ENCODE data around the gene PAQR4. TPM values are rescaled to one million over a fixed set of nuclear protein-coding genes. Genes with fewer than 3 reads are reported as not detected.

The PAQR4 gene
- total RNA-seq, 2 experiments from 2014 or later, result 25.8 to 28.2 TPM

GRCh38 chr16:3014971-3015370 lies 45.8 kb downstream of the PAQR4 start:
- H3K36me3 Mint-ChIP-seq (ENCODE audit: low read depth), result no peaks in the 10 kb centered on the region
- H3K4me3 Mint-ChIP-seq, result no peak overlapping the region
- peaks cover 4% of the 10 kb centered on the region for H3K27me3 Mint-ChIP-seq (ENCODE audit: low read depth)
- DNase-seq, result no peak
- CTCF ChIA-PET, result no interaction called here
- no peak overlapping the region for H3K27ac Mint-ChIP-seq
- intact Hi-C loops (cut with micrococcal nuclease), result no loop called here
- no peaks in the 10 kb centered on the region for H3K9me3 Mint-ChIP-seq
- H3K4me1 Mint-ChIP-seq (ENCODE audit: low read depth), result peaks cover 16% of the 10 kb centered on the region

GRCh38 chr16:3015865-3016521 lies 46.8 kb downstream of the PAQR4 start:
- no peaks in the 10 kb centered on the region for H3K36me3 Mint-ChIP-seq (ENCODE audit: low read depth)
- H3K27ac Mint-ChIP-seq, result no peak overlapping the region
- peaks cover 5% of the 10 kb centered on the region for H3K27me3 Mint-ChIP-seq (ENCODE audit: low read depth)
- DNase-seq, result no peak
- H3K4me3 Mint-ChIP-seq, result no peak overlapping the region
- H3K4me1 Mint-ChIP-seq (ENCODE audit: low read depth), result peaks cover 22% of the 10 kb centered on the region
- no peaks in the 10 kb centered on the region for H3K9me3 Mint-ChIP-seq
- CTCF ChIA-PET, result no interaction called here
- intact Hi-C loops (cut with micrococcal nuclease), result no loop called here

GRCh38 chr16:3017344-3017743 lies 48.2 kb downstream of the PAQR4 start:
- Mint-ChIP-seq H3K9me3 (no peaks in the 10 kb centered on the region), H3K4me1 (ENCODE audit: low read depth) (peaks cover 31% of the 10 kb centered on the region), H3K4me3 (no peak overlapping the region), H3K36me3 (ENCODE audit: low read depth) (no peaks in the 10 kb centered on the region), H3K27ac (no peak overlapping the region), H3K27me3 (ENCODE audit: low read depth) (peaks cover 5% of the 10 kb centered on the region)
- DNase-seq, result no peak
- CTCF ChIA-PET, result no interaction called here
- intact Hi-C loops (cut with micrococcal nuclease), result no loop called here

- Mint-ChIP-seq H3K36me3 (ENCODE audit: low read depth) (no peaks in the 10 kb centered on the region), H3K27ac (no peak within 1 kb of the TSS), H3K9me3 (no peaks in the 10 kb centered on the region), H3K4me1 (ENCODE audit: low read depth) (peaks cover 36% of the 10 kb centered on the region), H3K4me3 (no peak within 1 kb of the TSS), H3K27me3 (ENCODE audit: low read depth) (peaks cover 5% of the 10 kb centered on the region)
- intact Hi-C loops (cut with micrococcal nuclease), result no loop called here
- CTCF ChIA-PET, result interaction anchor here (1.0 to 17.7 kb wide), 3 partner anchors 10 to 14 kb away, joined by 4 to 310 read pairs (median 67); partner anchors contain the start of gene CLDN9
- DNase-seq, result peak; percentile 58
Measured at GRCh38 chr16:3017794-3018506, 48.8 kb downstream of the PAQR4 start, which contains the start of gene CLDN6. Gene CLDN6 (minus strand): TSS chr16:3018183. CDS start chr16:3016021, 2,162 bp downstream.

GRCh38 chr16:3019594-3020246 lies 50.6 kb downstream of the PAQR4 start:
- intact Hi-C loops (cut with micrococcal nuclease), result loop anchor here (2.0 to 5.0 kb wide), 7 partner anchors 15 to 972 kb away; partner anchors contain the start of genes CLUAP1, NTHL1, SRRM2 and TSC2
- peaks cover 44% of the 10 kb centered on the region for H3K4me1 Mint-ChIP-seq (ENCODE audit: low read depth)

GRCh38 chr16:3020247-3020603 lies 51.1 kb downstream of the PAQR4 start, which contains the start of gene TNFRSF12A:
Gene TNFRSF12A (plus strand): TSS chr16:3020368. CDS start chr16:3020398, 30 bp downstream.
- Mint-ChIP-seq H3K4me1 (ENCODE audit: low read depth) (peaks cover 47% of the 10 kb centered on the region), H3K36me3 (ENCODE audit: low read depth) (peaks cover 2% of the 10 kb centered on the region), H3K4me3 (peak within 1 kb of the TSS; percentile 95), H3K9me3 (no peaks in the 10 kb centered on the region), H3K27ac (peak within 1 kb of the TSS; percentile 98), H3K27me3 (ENCODE audit: low read depth) (peaks cover 5% of the 10 kb centered on the region)
- intact Hi-C loops (cut with micrococcal nuclease), result loop anchor here (2.0 to 5.0 kb wide), 7 partner anchors 15 to 973 kb away; partner anchors contain the start of genes CLUAP1, NTHL1, SRRM2 and TSC2
- CTCF ChIA-PET, result interaction anchor here (1.4 to 17.7 kb wide), 4 partner anchors 8 to 46 kb away, joined by 4 to 310 read pairs (median 40); partner anchors contain the start of gene CLDN9
- peak; percentile 62 for DNase-seq

More at GRCh38 chr16:3019594-3020246, 50.6 kb downstream of the PAQR4 start:
- CTCF ChIA-PET, result interaction anchor here (0.7 to 17.7 kb wide), 5 partner anchors 8 to 129 kb away, joined by 3 to 310 read pairs (median 14); partner anchors contain the start of gene CLDN9
- H3K4me3 Mint-ChIP-seq, result peak overlapping the region; percentile 79
- DNase-seq, result no peak
- H3K27ac Mint-ChIP-seq, result peak overlapping the region; percentile 46
- peaks cover 2% of the 10 kb centered on the region for H3K36me3 Mint-ChIP-seq (ENCODE audit: low read depth)
- H3K27me3 Mint-ChIP-seq (ENCODE audit: low read depth), result peaks cover 5% of the 10 kb centered on the region
- no peaks in the 10 kb centered on the region for H3K9me3 Mint-ChIP-seq

GRCh38 chr16:3020604-3021448 lies 51.7 kb downstream of the PAQR4 start:
- Mint-ChIP-seq H3K27ac (peak overlapping the region; percentile 98), H3K4me3 (peak overlapping the region; percentile 95), H3K36me3 (ENCODE audit: low read depth) (peaks cover 2% of the 10 kb centered on the region), H3K4me1 (ENCODE audit: low read depth) (peaks cover 51% of the 10 kb centered on the region), H3K9me3 (no peaks in the 10 kb centered on the region), H3K27me3 (ENCODE audit: low read depth) (peaks cover 5% of the 10 kb centered on the region)
- CTCF ChIA-PET, result interaction anchor here (0.5 to 17.7 kb wide), 6 partner anchors 7 to 108 kb away, joined by 4 to 310 read pairs (median 10); partner anchors contain the start of gene CLDN9
- intact Hi-C loops (cut with micrococcal nuclease), result loop anchor here (2.0 to 5.0 kb wide), 7 partner anchors 16 to 974 kb away; partner anchors contain the start of genes CLUAP1, NTHL1, SRRM2 and TSC2
- peak; percentile 63 for DNase-seq

- intact Hi-C loops (cut with micrococcal nuclease), result loop anchor here (2.0 to 5.0 kb wide), 8 partner anchors 17 to 974 kb away; partner anchors contain the start of genes CLUAP1, NTHL1, PKMYT1 and SRRM2
- peak overlapping the region; percentile 95 for H3K4me3 Mint-ChIP-seq
- H3K9me3 Mint-ChIP-seq, result no peaks in the 10 kb centered on the region
- DNase-seq, result peak; percentile 90
- H3K27ac Mint-ChIP-seq, result peak overlapping the region; percentile 98
- H3K36me3 Mint-ChIP-seq (ENCODE audit: low read depth), result peaks cover 6% of the 10 kb centered on the region
- CTCF ChIA-PET, result interaction anchor here (0.5 to 17.7 kb wide), 7 partner anchors 10 to 107 kb away, joined by 3 to 310 read pairs (median 4); partner anchors contain the start of gene CLDN9
- peaks cover 5% of the 10 kb centered on the region for H3K27me3 Mint-ChIP-seq (ENCODE audit: low read depth)
- peaks cover 51% of the 10 kb centered on the region for H3K4me1 Mint-ChIP-seq (ENCODE audit: low read depth)
Measured at GRCh38 chr16:3021449-3022207, 52.5 kb downstream of the PAQR4 start.

- CTCF ChIA-PET, result interaction anchor here (0.7 to 17.7 kb wide), 6 partner anchors 9 to 107 kb away, joined by 3 to 310 read pairs (median 5); partner anchors contain the start of gene CLDN9
- Mint-ChIP-seq H3K36me3 (ENCODE audit: low read depth) (peaks cover 11% of the 10 kb centered on the region), H3K27me3 (ENCODE audit: low read depth) (peaks cover 5% of the 10 kb centered on the region), H3K27ac (peak overlapping the region; percentile 98), H3K4me1 (ENCODE audit: low read depth) (peaks cover 51% of the 10 kb centered on the region), H3K4me3 (peak overlapping the region; percentile 95), H3K9me3 (no peaks in the 10 kb centered on the region)
- intact Hi-C loops (cut with micrococcal nuclease), result loop anchor here (2.0 to 5.0 kb wide), 6 partner anchors 35 to 975 kb away; partner anchors contain the start of genes CLUAP1, NTHL1, PKMYT1 and SRRM2
- DNase-seq, result peak; percentile 95
Measured at GRCh38 chr16:3022208-3022683, 53.1 kb downstream of the PAQR4 start.

- Mint-ChIP-seq H3K27me3 (ENCODE audit: low read depth) (peaks cover 5% of the 10 kb centered on the region), H3K9me3 (no peaks in the 10 kb centered on the region), H3K4me3 (peak overlapping the region; percentile 95), H3K4me1 (ENCODE audit: low read depth) (peaks cover 51% of the 10 kb centered on the region), H3K36me3 (ENCODE audit: low read depth) (peaks cover 11% of the 10 kb centered on the region), H3K27ac (peak overlapping the region; percentile 98)
- DNase-seq, result peak; percentile 37
- CTCF ChIA-PET, result interaction anchor here (1.1 to 17.7 kb wide), 5 partner anchors 9 to 106 kb away, joined by 3 to 310 read pairs (median 7); partner anchors contain the start of gene CLDN9
- intact Hi-C loops (cut with micrococcal nuclease), result loop anchor here (2.0 to 5.0 kb wide), 6 partner anchors 34 to 976 kb away; partner anchors contain the start of genes CLUAP1, NTHL1, PKMYT1 and SRRM2
Measured at GRCh38 chr16:3022684-3023414, 53.7 kb downstream of the PAQR4 start.
